IMR-90 (cell line): Measurements from ENCODE around the gene PLA2G2A. TPM values are rescaled to one million over a fixed set of nuclear protein-coding genes. Genes with fewer than 3 reads are reported as not detected.

Source experiments
- ATAC-seq: fragments of 200-7000 bp; cut with Tn5 transposase; 2 replicates; pipeline ENCODE4 v1.9.1; 2020; ENCODE audit warnings: low read depth, mild to moderate bottlenecking, moderate library complexity
- BruUV-seq: library from RNA; stranded (reverse); fragments of 400-500 nt; replicated peaks from 2 replicates; lab custom pipeline; 2021; lab: Mats Ljungman, UMichigan
- CTCF ChIA-PET: fragments of 300-600 bp; formaldehyde crosslinking; extraction: SDS; loops from one replicate; lab custom pipeline; 2021; ENCODE audit warnings: antibody characterized with exemption; lab: Yijun Ruan, JAX
- POLR2A ChIA-PET: fragments of 300-600 bp; sonication (Branson Sonifier 250); formaldehyde crosslinking; loops from one replicate; lab custom pipeline; 2022; ENCODE audit warnings: antibody characterized with exemption; ENCODE audit not compliant: unreplicated experiment; lab: Charles Lee
- DNase-seq: peaks from one replicate; pipeline ENCODE4 v3.0.0; 2013
- H2AFZ ChIP-seq: replicated peaks from 2 replicates; pipeline ENCODE3; 2013; ENCODE audit warnings: low read length, mild to moderate bottlenecking; ENCODE audit not compliant: poor library complexity
- H2AK5ac ChIP-seq: 2 replicates; pipeline ENCODE4 v1.6.1; 2013; ENCODE audit warnings: low read depth, low read length, inconsistent platforms
- H2AK9ac ChIP-seq: replicated peaks from 2 replicates; pipeline ENCODE3; 2013; ENCODE audit warnings: mild to moderate bottlenecking, low read depth, low read length, moderate library complexity; ENCODE audit not compliant: poor library complexity
- H2BK120ac ChIP-seq: 2 replicates; pipeline ENCODE4 v1.6.1; 2013; ENCODE audit warnings: low read depth, low read length, inconsistent platforms
- H2BK15ac ChIP-seq: 3 replicates; pipeline ENCODE4 v1.6.1; 2013; ENCODE audit warnings: low read depth, low read length, inconsistent platforms
- H2BK20ac ChIP-seq: 2 replicates; pipeline ENCODE4 v1.6.1; 2013; ENCODE audit warnings: low read depth, mild to moderate bottlenecking, inconsistent platforms, low read length, moderate library complexity
- H2BK5ac ChIP-seq: 2 replicates; pipeline ENCODE4 v1.6.1; 2013; ENCODE audit warnings: mild to moderate bottlenecking, low read depth, low read length, inconsistent platforms; ENCODE audit not compliant: poor library complexity, severe bottlenecking
- H3K14ac ChIP-seq: replicated peaks from 2 replicates; pipeline ENCODE4 v1.6.1; 2013; ENCODE audit warnings: low read depth, low read length, inconsistent platforms
- H3K18ac ChIP-seq: 2 replicates; pipeline ENCODE4 v1.6.1; 2013; ENCODE audit warnings: low read depth, low read length, control low read depth
- H3K23ac ChIP-seq: 2 replicates; pipeline ENCODE4 v1.6.1; 2013; ENCODE audit warnings: low read depth, low read length, inconsistent platforms
- H3K27ac ChIP-seq: 2 replicates; pipeline ENCODE4 v1.5.1; 2013; ENCODE audit warnings: mild to moderate bottlenecking, control low read depth, low read length; ENCODE audit not compliant: insufficient read depth
- H3K27me3 ChIP-seq: 2 replicates; pipeline ENCODE4 v1.6.1; 2013; ENCODE audit warnings: low read length; ENCODE audit not compliant: control insufficient read depth, insufficient read depth
- H3K36me3 ChIP-seq: 2 replicates; pipeline ENCODE4 v1.6.1; 2013; ENCODE audit warnings: low read length, mixed read lengths; ENCODE audit not compliant: control insufficient read depth, insufficient read depth
- H3K4ac ChIP-seq: 2 replicates; pipeline ENCODE4 v1.6.1; 2013; ENCODE audit warnings: low read depth, low read length, inconsistent platforms
- H3K4me1 ChIP-seq: 2 replicates; pipeline ENCODE4 v1.6.1; 2013; ENCODE audit warnings: low read length, mixed read lengths; ENCODE audit not compliant: control insufficient read depth, insufficient read depth
- H3K4me2 ChIP-seq: 2 replicates; pipeline ENCODE4 v1.6.1; 2013; ENCODE audit warnings: low read depth, mild to moderate bottlenecking, control low read depth, low read length, moderate library complexity
- H3K4me3 ChIP-seq: 2 replicates; pipeline ENCODE4 v1.5.1; 2013; ENCODE audit warnings: low read depth, mild to moderate bottlenecking, control low read depth, low read length, moderate library complexity; ENCODE audit not compliant: insufficient read depth
- H3K56ac ChIP-seq: 2 replicates; pipeline ENCODE4 v1.6.1; 2013; ENCODE audit warnings: low read length, inconsistent platforms; ENCODE audit not compliant: insufficient read depth; ENCODE audit errors: extremely low read depth
- H3K79me1 ChIP-seq, 2 experiments: 2 replicates each; pipeline ENCODE4 v1.6.1; 2013; ENCODE audit warnings: low read length in 2 of 2, inconsistent platforms in 1 of 2, low read depth in 1 of 2
- H3K9ac ChIP-seq: 2 replicates; pipeline ENCODE4 v1.6.1; 2013; ENCODE audit warnings: low read depth, low read length, control low read depth
- H3K9me1 ChIP-seq: 2 replicates; pipeline ENCODE4 v1.6.1; 2013; ENCODE audit warnings: low read length, inconsistent platforms; ENCODE audit not compliant: insufficient read depth
- H3K9me3 ChIP-seq: 2 replicates; pipeline ENCODE4 v1.6.1; 2013; ENCODE audit warnings: low read length; ENCODE audit not compliant: control insufficient read depth, insufficient read depth
- H4K20me1 ChIP-seq: 2 replicates; pipeline ENCODE4 v1.6.1; 2013; ENCODE audit warnings: low read length, inconsistent platforms; ENCODE audit not compliant: insufficient read depth
- H4K5ac ChIP-seq: 2 replicates; pipeline ENCODE4 v1.6.1; 2013; ENCODE audit warnings: mild to moderate bottlenecking, low read depth, low read length, control low read depth
- H4K8ac ChIP-seq, 2 experiments: 2 replicates each; pipeline ENCODE4 v1.6.1; 2013; ENCODE audit warnings: low read depth in 2 of 2, low read length in 2 of 2, control low read depth in 1 of 2, inconsistent platforms in 1 of 2
- H4K91ac ChIP-seq: 2 replicates; pipeline ENCODE4 v1.6.1; 2013; ENCODE audit warnings: low read depth, low read length, inconsistent platforms; ENCODE audit not compliant: insufficient read depth
- BHLHE40 ChIP-seq: fragments of 150-350 bp; IDR thresholded peaks from 2 replicates; pipeline ENCODE4 v1.6.1; 2016; ENCODE audit warnings: mild to moderate bottlenecking, low read depth, low read length
- CEBPB ChIP-seq: IDR thresholded peaks from 2 replicates; pipeline ENCODE4 v1.6.1; 2012; ENCODE audit warnings: low read depth, low read length, improper control_type of control experiment
- CHD1 ChIP-seq: IDR thresholded peaks from 2 replicates; pipeline ENCODE4 v1.6.1; 2012; ENCODE audit warnings: low read depth, low read length, improper control_type of control experiment
- CTCF ChIP-seq: conservative IDR thresholded peaks from 2 replicates; pipeline ENCODE4 v1.5.1; 2012; ENCODE audit warnings: mild to moderate bottlenecking, low read depth, low read length, improper control_type of control experiment
- ELK1 ChIP-seq: fragments of 150-350 bp; IDR thresholded peaks from 2 replicates; pipeline ENCODE4 v1.6.1; 2016; ENCODE audit warnings: low read depth, mild to moderate bottlenecking, low read length, moderate library complexity, borderline replicate concordance
- FOS ChIP-seq: fragments of 150-350 bp; IDR thresholded peaks from 2 replicates; pipeline ENCODE4 v1.6.1; 2016; ENCODE audit warnings: low read depth, low read length
- MAFK ChIP-seq: IDR thresholded peaks from 2 replicates; pipeline ENCODE4 v1.6.1; 2012; ENCODE audit warnings: low read depth, low read length, improper control_type of control experiment
- MAZ ChIP-seq: IDR thresholded peaks from 2 replicates; pipeline ENCODE4 v1.6.1; 2012; ENCODE audit warnings: low read depth, mild to moderate bottlenecking, low read length, improper control_type of control experiment, moderate library complexity, borderline replicate concordance
- MXI1 ChIP-seq: IDR thresholded peaks from 2 replicates; pipeline ENCODE4 v1.6.1; 2012; ENCODE audit warnings: low read depth, mild to moderate bottlenecking, low read length, moderate library complexity, borderline replicate concordance
- NFE2L2 ChIP-seq: fragments of 150-350 bp; IDR thresholded peaks from 2 replicates; pipeline ENCODE4 v1.6.1; 2016; ENCODE audit warnings: low read depth, mild to moderate bottlenecking, low read length
- POLR2A ChIP-seq: IDR thresholded peaks from 2 replicates; pipeline ENCODE4 v1.6.1; 2012; ENCODE audit warnings: mild to moderate bottlenecking, low read depth, low read length
- RCOR1 ChIP-seq: IDR thresholded peaks from 2 replicates; pipeline ENCODE4 v1.6.1; 2012; ENCODE audit warnings: mild to moderate bottlenecking, low read length, improper control_type of control experiment; ENCODE audit not compliant: insufficient replicate concordance
- RFX5 ChIP-seq: IDR thresholded peaks from 2 replicates; pipeline ENCODE4 v1.8.0; 2012; ENCODE audit warnings: low read depth, mild to moderate bottlenecking, low read length, moderate library complexity
- SMC3 ChIP-seq: fragments of 150-350 bp; IDR thresholded peaks from 2 replicates; pipeline ENCODE4 v1.6.1; 2016; ENCODE audit warnings: low read depth, mild to moderate bottlenecking, antibody characterized with exemption, low read length, moderate library complexity
- WGBS, 2 experiments: methylation state at CpG; one replicate each; pipeline versions ENCODE4 v1.1.5 to v1.1.7; 2013; ENCODE audit warnings: missing lambda C conversion rate in 2 of 2; ENCODE audit not compliant: insufficient read length in 1 of 2; ENCODE audit errors: extremely low coverage in 2 of 2; 5-methylcytosine and 5-hydroxymethylcytosine counted together
- dilution Hi-C: fragments of 300-500 bp; cut with HindIII; formaldehyde crosslinking; loops from one replicate; pipeline ENCODE4 v1.14.3; 2018; ENCODE audit warnings: low sequenced_read_pairs; ENCODE audit not compliant: unreplicated experiment
- in situ Hi-C: fragments of 300-500 bp; cut with MboI; formaldehyde crosslinking; loops from 3 replicates; pipeline ENCODE4 v1.14.3; 2019; ENCODE audit warnings: low sequenced_read_pairs, inconsistent platforms, mixed read lengths
- intact Hi-C: fragments of 100-400 bp; cut with micrococcal nuclease; formaldehyde crosslinking; loops from 2 replicates; pipeline ENCODE4 v1.10.0; 2022
- polyA plus RNA-seq, 3 experiments: library from polyadenylated mRNA; depleted of rRNA; stranded (reverse); fragments of >200 nt; gene quantifications; 2 replicates each; pipeline ENCODE4 v1.2.3, GENCODE V29; 2012; ENCODE audit warnings: low replicate concordance in 1 of 3
- total RNA-seq: library from RNA; depleted of rRNA; stranded (reverse); fragments of >200 nt; gene quantifications from 2 replicates; pipeline ENCODE4 v1.2.3, GENCODE V29; 2012

PLA2G2A gene
- total and polyA plus RNA-seq, 2 of the 4 experiments (the other 2 are of a cell fraction): not detected

- ChIA-PET POLR2A (no interaction called here), CTCF (interaction anchor here (0.6 kb wide), 1 partner anchor 127 kb away, joined by 7 read pairs; no protein-coding TSS in a partner anchor)
- H3K14ac ChIP-seq: no peak overlapping the region
- no peaks in the 10 kb centered on the region for H3K36me3 ChIP-seq
- WGBS, 2 experiments: no CpG with 5 or more reads among the region's 3 CpGs
- no peak overlapping the region for H3K18ac ChIP-seq
- TF ChIP-seq POLR2A (no peak), MAZ (no peak), RCOR1 (no peak), CEBPB (no peak), RFX5 (no peak), MAFK (no peak), FOS (no peak), SMC3 (no peak), CHD1 (no peak), CTCF (no peak), ELK1 (no peak), NFE2L2 (no peak), MXI1 (no peak), BHLHE40 (no peak)
- H3K4me2 ChIP-seq: no peak overlapping the region
- H3K23ac ChIP-seq: no peak overlapping the region
- H3K27ac ChIP-seq: no peak overlapping the region
- no peak overlapping the region for H2AK9ac ChIP-seq
- H3K4me1 ChIP-seq: no peaks in the 10 kb centered on the region
- no peak overlapping the region for H2AK5ac ChIP-seq
- no peak overlapping the region for H3K4ac ChIP-seq
- ATAC-seq (no peak), DNase-seq (no peak)
- H2BK15ac ChIP-seq: no peak overlapping the region
- no peaks in the 10 kb centered on the region for H3K9me1 ChIP-seq
- H4K8ac ChIP-seq: no peak overlapping the region
- H3K4me3 ChIP-seq: no peak overlapping the region
- no peak overlapping the region for H3K9ac ChIP-seq
- H2BK5ac ChIP-seq: no peak overlapping the region
- H2BK20ac ChIP-seq: no peak overlapping the region
- H3K79me1 ChIP-seq: no peaks in the 10 kb centered on the region
- no peak overlapping the region for H2BK120ac ChIP-seq
- H4K20me1 ChIP-seq: no peaks in the 10 kb centered on the region
- H3K27me3 ChIP-seq: peaks cover 10% of the 10 kb centered on the region
- no TSS peak for BruUV-seq
- no peak overlapping the region for H4K91ac ChIP-seq
- in situ Hi-C loops (no loop called here), intact Hi-C loops (no loop called here), dilution Hi-C loops (no loop called here)
- H3K9me3 ChIP-seq: no peaks in the 10 kb centered on the region
- H3K56ac ChIP-seq: no peak overlapping the region
- H4K5ac ChIP-seq: no peak overlapping the region
- no peak overlapping the region for H2AFZ ChIP-seq
Measured at GRCh38 chr1:19941206-19941568, 38.2 kb downstream of the PLA2G2A start.
